NCI-H2227 treated with DMSO at 0.1 percent for 48 hours (cell line): ENCODE measurements around the gene MIOX.

Experiments
- DNase-seq: peaks from one replicate; lab custom pipeline; 2025; lab: John Stamatoyannopoulos, UW

The MIOX gene

DNA sequence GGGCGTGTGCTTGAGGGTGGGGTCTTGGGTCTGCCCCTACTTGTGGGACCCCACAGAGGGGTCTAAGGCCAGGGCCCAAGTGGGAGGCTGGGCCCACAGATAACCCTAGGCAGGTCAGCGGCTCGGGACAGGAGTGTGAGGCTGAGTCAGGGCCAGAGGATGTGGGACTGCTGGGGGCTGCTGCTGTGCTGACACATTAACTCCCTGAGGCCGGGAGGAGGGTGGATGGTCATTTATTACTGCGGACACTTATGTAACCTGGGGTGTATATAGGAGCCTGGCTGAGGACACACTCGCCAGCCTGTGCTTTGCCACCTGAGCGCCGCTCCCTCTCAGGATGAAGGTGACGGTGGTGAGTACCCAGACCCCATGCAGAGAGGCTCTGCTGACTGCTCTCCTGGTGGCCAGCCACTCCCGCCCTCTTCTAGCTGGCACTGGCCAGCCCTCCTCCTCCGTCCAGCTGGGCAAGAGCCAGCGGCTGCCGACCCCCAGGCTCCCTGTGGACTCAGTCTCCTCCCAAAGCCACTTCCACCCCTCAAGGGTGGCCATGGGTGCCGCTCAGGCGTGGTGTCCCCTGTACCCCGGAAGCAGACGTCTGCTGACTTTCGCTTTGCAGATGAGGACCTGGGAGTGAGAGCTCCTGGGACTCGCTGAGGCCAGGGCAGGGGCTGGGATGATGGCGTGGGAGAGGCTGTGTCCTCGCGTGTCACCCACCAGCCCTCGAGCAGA is at the start of gene MIOX:
MIOX (plus strand) TSS at position 299 of the 729 bp plus-strand sequence; CDS start at position 338, 39 bp downstream.
- DNase-seq: no peak

DNA sequence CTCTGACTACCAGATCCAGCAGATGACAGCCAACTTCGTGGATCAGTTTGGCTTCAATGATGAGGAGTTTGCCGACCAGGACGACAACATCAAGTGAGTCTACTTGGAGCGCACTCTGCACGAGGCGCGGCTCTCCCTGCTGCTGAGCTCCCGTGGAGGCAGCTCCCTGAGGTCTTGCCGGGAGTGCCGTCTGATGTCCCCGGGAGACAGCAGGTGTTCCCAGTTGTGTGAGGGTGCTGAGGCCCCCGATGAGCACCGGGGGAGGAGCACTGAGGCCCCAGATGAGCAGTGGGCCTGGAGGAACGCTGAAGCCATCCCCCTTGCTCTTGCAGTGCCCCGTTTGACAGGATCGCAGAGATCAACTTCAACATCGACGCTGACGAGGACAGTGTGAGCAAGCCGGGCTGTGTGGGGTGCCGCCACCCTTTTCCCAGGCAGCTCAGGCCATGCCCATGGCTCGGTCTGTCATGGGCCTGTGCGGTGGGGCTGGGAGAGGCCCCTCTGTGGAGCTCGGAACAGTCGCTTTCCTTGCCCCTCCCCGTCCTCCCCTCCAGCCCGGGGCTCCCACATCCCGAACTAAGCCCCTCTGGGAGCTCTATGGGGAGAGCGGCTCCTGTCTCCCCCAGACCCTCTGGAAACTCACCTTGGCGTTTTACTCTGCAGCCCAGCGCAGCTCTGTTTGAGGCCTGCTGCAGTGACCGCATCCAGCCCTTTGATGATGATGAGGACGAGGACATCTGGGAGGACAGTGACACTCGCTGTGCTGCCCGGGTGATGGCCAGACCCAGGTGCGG is 49.0 kb upstream of the MIOX start:
- DNase-seq: no peak

DNA sequence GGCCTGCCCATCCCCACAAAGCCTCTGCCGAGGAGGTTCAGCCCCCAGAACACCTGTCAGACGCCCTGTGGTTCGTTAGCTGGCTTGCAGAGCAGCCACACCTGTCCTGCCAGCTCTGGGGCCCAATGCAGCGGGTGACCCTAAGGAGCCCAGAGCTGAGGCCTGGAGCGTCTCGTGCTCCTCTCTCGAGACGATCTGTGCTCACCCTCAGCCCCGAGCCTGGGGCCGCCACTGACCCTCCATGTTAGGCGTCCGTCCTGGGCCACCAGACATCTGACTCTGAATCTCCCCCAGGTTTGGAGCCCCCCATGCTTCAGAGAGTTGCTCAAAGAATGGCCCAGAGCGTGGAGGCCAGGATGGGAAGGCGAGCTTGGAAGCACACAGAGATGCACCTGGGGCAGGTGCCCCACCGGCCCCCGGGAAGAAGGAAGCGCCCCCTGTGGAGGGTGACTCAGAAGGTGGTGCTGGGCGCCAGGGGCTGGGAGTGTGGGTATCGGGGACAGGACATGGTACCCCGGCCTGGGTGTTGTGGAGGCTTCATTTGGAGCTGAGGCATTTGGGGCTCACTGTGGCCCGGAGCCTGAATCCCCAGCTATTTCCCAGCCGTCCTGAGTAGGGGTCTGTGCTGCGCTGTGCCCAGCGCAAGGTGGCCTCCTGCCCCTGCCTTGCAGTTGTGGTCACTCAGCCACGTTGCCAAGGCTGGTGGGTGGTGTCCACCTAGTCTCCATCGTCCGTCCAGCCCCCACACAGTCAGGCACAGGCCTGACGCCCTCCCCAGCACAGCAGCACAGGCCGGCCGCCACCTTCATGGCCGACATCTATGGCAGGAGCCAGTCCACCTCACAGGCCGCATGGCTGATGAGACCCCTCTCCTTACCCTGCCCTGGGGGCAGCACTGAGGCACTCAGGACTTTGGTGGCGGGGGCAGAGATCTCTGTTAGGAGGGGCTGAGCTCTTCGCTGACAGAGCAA is 48.1 kb upstream of the MIOX start:
- DNase-seq: no peak

DNA sequence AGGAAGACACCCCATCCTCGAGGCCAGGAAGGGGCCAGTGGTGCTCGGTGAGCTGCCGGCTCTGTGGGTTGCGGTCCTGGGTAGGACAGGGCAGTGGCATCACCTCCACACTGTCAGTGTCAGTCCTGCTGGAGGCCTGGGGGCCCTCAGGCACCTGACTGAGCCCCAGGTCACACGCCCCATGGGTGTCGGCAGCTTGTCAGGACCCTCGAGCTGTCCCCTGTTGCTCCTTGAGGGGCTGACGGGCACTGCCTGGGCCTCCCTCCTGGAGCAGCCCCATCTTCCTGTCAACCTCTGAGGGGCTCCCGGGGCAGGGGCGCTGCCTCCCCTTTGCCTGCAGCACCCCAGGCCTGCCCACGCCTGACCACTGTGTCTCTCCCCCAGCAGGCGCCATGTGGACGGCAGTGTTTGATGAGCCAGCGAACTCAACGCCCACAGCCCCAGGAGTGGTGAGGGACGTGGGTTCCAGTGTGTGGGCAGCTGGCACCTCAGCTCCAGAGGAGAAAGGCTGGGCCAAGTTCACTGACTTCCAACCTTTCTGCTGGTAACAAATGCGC is 47.3 kb upstream of the MIOX start:
- DNase-seq: no peak

DNA sequence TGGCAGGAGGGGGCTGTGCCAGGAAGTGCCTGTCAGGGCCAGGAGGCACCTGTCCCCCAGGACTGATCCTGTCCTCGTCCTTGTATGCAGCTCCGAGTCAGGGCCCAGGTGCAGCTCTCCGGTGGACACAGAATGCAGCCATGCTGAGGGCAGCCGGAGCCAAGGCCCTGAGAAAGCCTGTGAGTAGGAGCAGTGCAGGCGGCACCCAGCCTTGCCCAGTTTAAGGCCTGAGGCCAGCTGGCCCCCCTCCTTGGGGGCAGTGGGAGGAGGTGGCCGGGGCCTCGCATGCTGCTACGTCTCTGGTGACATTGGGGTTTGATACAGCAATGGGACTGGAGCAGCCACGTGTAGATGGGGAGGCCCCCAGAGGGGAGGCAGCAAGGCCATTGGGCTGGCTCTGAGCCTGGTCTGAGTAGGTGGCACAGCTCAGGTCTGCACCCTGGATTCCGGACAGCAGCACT is 46.8 kb upstream of the MIOX start:
- DNase-seq: no peak

DNA sequence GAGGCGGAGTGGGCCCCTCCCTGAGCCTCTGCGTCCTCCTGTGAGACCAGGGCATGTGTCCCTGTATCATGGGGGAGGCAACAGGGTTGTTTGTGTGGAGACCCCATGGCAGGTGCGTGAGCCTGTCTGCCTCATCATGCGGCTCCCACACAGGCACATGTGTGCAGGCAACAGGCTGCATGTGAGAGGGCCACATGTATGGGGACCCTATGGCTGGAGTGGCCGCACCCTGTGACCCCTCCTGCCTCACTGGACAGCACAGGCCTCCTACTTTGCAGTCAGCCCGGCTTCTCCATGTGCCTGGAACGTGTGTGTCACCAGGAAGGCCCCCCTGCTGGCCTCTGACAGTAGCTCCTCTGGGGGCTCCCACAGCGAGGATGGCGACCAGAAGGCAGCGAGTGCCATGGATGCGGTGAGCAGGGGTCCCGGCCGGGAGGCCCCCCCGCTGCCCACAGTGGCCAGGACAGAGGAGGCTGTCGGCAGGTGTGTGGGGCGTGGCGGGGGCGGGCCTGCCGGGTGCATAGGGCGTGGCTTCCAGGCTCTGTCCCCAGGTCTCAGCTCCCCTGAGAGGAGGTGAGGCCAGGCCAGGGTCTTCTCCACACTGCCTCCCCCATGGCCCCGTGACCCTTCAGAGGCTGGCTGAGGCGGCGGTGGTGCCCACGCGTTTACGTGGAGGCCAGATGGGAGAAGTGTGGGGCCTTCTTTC is 46.0 kb upstream of the MIOX start:
- DNase-seq: no peak

DNA sequence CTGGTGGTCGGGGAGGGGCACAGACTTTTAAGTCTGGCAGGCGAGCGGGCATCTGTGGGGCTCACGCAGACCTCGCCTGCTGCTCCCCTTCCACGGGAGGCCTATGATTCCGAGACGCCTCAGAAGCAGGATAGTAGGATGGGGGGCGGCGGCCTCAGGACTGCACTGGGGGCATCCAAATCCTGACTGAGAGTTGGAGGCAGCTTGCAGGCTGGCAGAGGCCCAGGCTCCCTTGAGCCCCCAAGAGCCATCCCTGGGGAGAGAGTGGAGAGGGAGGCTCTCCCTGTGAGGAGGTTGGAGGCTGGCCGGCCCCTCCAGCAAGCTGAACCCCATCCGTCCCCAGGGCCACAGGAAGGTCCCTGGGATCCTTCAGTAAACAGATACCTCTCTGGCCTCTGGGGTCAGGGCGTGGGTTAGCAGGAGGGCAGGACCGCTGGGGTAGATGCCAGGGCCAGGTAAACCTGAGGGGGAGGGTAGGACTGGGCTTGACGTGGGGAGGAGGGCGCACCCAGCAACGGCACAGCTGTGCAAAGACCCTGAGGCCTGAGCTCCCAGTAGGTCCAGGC is 45.1 kb upstream of the MIOX start:
- no peak for DNase-seq

DNA sequence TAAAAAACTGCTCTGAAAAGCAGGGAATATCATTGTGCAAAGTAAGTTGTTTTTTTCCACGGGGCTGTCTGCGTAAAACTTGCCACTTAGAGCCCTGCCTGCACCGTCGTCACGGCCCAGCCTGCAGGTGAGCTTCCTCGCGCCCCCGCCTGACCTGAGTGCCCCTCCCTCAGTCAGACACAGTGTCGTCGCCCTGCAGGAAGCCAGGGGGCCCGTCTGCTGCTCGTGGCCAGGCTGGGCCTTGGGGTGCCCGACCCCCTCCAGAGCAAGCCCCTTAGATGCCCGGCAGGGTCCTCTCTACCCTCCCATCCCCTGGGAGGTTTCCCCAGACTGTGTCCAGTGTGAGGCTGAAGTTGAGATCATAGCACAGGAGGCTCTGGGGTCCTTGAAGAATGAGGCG is 43.5 kb upstream of the MIOX start:
- no peak for DNase-seq

DNA sequence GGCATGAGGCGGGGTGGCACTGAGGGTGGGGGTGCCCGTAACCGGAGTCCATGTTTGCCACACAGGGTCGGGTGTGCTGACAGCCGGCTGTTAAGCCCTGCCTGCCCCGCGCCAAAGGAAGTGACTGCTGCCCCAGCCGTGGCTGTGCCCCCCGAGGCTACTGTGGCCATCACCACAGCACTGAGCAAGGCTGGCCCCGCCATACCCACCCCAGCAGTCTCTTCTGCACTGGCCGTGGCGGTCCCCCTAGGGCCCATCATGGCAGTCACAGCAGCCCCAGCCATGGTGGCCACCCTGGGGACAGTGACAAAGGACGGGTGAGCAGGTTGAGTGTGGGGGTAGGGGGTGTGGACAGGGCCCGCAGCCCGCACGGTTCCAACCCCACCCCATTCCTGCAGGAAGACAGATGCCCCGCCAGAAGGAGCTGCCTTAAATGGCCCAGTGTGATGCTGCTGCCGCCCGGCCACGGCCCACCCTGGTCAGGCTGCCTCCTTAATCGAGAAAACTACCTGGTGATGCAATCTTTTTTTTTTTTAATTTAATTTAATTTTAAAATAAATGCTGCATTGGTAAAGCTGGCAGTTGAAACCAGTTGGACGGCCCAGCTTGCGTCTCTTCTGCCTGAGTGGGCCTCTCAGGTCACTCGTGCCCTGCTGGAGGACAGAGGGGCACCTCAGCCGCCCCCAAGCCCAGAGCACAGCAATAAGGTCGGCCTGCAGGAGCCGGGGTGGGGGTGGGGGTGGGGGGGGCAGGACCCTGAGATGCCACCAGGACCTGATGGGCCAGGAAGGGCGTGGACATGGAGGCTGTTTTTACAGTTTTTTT is 42.6 kb upstream of the MIOX start:
- no peak for DNase-seq

DNA sequence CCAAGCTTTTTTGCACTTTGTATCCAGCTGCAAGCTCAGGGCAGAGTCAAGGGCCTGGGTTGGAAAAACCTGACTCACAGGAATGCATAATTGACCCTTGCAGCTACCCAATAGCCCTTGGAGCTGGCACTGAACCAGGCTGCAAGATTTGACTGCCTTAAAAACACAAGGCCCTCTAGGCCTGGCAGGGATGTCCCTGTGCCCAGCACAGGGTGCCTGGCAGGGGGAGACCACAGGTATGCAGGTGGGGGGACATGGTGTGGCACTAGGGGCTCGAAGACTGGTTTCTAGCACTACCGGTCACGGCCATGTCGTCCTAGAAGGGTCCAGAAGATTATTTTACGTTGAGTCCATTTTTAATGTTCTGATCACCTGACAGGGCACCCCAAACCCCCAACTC is 42.0 kb upstream of the MIOX start:
- DNase-seq: no peak

DNA sequence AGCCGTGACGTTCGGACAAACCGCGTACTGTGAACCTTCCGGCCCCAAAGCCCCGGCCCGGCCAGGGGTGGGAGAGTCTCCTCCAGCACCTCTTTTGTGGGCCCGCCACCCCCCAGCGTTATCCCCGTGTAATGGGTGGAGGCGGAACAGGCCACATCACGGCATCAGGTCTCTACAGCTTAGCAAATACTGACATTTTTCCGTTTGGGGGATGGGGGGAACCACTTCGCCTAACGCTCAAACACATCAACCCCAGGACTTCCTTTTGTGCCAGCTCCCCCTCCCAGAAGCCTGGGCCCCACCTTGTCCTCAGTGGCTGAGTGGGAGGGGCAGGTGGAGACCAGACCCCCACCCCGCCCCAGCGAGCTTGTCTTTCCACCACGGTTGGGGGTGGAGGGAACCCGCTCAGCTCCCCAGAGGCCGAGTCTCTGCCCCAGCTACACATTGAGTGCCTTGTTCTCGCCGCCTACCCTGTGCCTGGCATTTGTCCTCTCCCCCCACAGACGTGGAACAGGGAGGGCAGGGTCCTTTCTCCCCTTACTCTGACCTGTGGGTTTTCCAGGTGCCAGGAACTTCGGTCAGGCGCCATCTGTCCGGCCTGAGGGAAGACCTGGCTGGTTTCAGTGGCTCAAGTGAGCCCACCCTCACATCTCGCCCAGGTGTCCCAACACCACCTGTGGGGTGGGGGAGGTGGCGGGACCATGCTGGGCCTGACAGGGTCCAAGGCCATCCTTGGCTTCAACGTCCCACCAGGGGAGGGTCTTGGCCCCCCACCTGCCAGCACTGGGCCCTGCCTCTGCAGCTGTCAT is 41.4 kb upstream of the MIOX start:
- DNase-seq: no peak

DNA sequence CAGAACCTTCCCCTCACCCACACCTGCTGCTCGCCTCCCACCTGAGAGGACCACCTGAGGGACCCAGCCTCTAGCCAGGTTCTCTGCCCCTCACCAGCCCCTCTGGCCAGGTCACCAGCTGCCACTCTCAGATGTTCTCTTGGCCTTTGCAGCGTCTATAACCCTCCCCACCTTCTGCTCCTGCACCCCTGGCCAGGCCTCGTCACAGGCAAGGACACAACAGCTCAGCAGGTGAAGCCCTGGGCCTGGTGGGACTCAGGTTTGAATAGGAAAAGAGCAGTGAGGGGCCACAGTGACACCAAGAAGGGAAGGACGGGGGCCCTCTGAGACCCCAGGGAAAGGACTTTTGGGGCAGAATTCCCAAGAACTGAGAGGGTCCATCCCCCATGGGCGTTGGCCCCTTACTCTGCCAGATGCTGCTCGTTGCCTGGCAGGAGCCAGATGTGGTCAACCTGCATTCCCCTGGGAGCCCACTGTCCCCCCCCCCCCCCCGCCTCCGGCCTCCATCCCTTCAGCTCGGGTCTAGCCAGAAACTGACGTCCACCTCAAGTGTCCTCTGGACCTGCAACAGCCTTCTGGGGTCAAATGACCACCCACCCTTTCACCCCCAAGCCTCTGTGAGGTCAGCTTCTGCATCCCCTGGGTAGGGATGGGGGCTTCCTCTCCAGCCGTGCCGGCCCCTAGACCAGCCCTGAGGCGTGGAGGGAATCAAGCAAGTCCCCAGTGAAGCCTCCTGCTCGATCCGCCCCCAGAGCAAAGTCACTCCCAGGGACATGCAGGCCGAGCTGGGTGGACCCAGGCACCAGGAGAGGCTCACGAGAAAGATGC is 40.6 kb upstream of the MIOX start:
- no peak for DNase-seq

DNA sequence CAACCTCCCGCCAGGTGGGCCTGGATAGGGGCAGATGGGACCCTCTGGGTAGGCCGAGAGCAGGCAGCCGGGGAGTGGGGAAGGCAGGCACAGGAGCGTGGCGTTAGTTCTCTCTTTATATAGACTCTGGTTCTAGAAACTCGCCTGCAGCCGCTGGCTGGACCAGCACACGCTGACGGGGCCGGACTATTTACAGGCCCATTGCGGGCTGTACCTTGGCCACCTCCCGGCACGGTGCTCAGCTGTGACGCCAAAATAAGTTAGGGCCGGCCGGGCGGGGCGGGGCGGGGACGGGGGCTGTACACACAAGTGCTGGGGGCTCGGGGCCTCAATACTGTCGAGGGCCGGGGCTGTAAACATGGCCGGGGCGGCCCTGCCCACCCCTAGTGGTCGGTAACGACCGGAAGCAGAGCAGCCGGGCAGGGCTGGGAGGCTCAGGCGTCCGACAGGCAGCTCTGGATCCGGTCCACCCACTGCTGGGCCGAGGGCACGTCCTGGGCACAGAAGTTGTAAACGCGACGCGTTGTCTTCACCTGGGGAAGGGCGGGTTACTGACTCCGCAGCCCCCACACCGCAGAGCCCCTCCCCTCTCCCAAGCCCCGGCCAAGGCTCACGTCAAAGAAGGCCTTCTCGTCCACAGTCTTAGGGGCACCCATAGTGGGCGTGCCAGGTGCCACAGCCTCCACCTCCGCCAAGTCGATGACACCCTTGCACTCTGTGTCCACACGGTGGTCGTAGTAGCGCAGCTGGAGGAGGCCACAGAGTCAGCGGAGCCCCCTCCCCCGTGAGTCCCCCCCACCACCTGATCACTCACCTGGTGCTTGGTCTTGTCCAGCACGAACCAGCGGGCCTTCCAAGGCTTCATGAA is 39.7 kb upstream of the MIOX start:
- no peak for DNase-seq

DNA sequence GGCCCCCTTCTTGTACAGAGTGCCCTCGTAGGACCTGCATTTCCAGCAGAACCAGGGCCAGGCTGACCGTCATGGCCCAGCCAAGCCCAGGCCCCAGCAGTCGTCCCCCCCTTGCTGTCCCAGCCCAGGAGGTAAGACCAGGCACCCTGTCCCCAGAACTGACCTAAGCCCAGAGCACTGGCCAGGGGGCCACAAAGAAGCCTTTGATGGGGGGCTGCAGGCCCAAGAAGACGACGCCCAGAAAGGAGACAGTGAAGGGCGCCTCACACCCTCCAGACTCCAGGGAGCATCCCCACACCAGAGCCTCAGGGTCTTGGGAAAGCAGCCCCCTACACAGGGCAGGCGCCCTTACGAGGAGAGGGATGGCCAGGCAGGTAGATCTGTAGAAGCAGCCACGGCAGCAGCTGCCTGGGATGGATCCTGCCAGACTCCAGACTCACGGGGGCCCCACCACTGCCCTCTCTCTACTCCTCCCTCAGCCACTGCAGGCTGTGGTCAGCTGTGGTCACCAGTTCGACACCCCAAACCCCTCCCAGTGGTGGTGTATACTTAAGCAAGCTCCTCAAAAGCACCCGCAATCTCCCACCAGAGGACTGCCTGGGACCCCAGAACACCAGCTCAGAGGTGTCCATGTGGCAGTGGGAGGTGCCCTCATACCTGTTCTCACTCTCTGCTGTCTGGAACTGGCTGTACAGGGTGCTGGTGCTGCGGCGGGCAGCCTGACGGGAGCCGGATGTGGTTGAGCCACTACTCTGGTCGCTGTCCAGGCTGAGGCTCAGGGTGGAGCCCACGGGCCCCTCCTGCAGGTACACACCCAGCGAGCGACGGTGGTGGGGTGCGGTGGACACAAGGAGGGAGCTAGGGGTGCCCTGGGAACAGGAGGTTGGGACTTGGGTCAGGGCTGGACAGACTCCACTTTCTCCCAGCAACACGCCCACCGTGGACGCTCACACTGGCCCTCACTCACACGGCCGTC is 38.8 kb upstream of the MIOX start:
- DNase-seq: no peak

DNA sequence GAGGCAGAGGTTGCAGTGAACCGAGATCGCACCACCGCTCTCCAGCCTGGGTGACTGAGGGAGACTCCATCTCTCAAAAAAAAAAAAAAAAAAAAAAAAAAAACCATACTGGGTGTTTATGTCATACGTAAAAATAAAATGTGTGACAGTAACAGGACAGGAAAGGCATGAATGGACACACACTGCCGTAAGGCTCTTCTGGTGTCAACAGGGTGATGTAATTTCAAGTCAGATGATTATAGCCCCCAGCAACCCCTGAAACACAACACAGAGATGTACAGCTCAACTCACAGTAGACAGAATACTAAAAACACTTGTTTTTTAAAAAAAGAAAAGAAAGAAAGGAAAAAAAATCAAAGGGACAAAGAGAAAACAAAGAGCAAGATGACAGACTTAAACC is 34.0 kb upstream of the MIOX start:
- no peak for DNase-seq

DNA sequence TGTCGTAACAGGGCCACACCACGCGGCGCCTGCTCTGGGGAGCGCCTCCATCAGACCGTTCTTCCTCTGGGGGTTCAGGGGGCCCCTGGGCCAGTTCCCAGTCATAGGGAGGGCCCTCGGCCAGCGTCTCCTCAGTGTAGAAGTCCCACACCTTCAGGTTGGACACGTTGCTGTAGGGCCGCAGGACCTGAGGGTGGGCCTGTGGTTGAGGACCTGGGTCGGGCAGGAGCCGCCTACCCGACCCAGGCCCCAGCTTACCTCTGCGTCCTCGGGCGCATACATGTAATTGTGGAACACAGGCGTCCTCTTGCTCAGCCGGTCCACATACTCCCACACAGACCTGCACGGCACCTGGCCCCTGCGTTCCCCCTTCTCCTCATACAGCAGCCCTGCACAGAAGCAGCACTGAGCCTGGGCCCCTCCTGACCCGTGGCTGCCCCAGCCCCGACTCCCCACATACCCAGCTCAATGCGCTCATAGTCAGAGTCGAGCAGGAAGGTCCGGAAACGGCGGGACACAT is 32.0 kb upstream of the MIOX start:
- DNase-seq: no peak
